ENCODE results near the gene ALPL.

GRCh38 chr1:21616372-21616771, 107.1 kb downstream of the ALPL start:
- TF ChIP-seq CTCF (IDR thresholded peaks at IDR 0.05; ENCODE audit: low read length) (no peak), EZH2 (IDR thresholded peaks at IDR 0.05; ENCODE audit: borderline replicate concordance, low read length) (no peak)
